ENCODE measurements around the gene RPS6KL1.

DNA sequence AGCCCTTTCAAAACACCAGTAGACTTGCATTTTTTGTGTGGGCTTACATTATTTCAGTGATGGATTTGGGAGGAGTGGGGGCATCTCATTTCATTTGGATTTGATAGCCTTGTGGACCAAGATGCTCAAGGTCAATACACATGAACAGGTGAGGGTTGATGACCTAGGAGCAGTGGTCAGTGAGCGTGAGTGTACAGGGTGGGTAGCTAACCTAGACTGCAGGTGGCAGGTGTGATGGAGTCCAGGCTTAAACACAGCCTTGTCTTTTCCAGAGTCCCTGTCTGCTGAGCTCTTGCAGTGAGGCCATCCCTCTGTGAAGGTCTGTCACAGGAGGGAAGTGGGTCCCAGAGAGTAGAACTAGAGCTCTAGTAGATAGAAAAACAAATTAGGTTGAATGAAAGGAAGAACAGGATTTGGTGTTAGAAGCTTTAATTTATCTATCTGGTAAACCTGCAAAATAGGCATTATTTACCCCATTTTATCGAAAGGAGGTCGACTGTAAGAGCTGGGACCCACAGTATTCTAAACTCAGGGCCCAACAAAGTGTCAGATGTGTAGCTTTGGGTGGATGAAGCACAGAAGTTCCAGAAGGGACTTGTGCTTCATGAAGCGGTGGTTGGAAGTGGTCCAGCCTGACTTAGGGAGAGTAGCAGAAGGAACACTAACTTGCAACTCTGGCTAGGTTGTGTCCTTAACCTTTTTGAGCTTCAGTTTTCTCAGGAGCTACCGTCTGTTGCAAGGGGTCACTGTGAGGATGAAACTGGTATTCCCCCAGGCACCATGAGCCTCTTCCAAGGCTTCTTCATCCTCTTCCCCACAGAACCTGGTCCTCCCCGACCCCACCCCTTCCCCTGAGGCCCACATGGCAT, 18.2 kb downstream of the RPS6KL1 start:
- no peak for TF ChIP-seq YY1 (IDR thresholded peaks at IDR 0.05; ENCODE audit: insufficient read depth, insufficient read length)
- no peak for TF ChIP-seq ZNF274 (IDR thresholded peaks at IDR 0.05; ENCODE audit: low read depth, low read length)
- TF ChIP-seq SUZ12 (IDR thresholded peaks at IDR 0.05; ENCODE audit: extremely low read depth, insufficient read depth, insufficient read length) = no peak

Data from NT2/D1 (cell line).